Central memory CD8-positive, alpha-beta T cell (primary cell): ENCODE data around the gene CAMK1D.

ENCODE experiments used
- ATAC-seq: fragments of 150-1000 bp; cut with Tn5 transposase; replicated peaks from 2 replicates; pipeline ENCODE4 v1.10.0; 2022; ENCODE audit warnings: mild to moderate bottlenecking, moderate FRiP score, moderate number of reproducible peaks; ENCODE audit not compliant: poor library complexity, severe bottlenecking; ENCODE audit errors: extremely low read depth
- DNase-seq, 2 donors: peaks; one replicate each; pipeline ENCODE4 v3.0.0; 2021; ENCODE audit warnings: low spot score in 2 of 2
- H3K27ac Mint-ChIP-seq: one replicate; pipeline ENCODE4 v1.8.0; 2022; ENCODE audit warnings: low read depth, mild to moderate bottlenecking, moderate library complexity, mixed read lengths
- H3K27me3 Mint-ChIP-seq: one replicate; pipeline ENCODE4 v1.8.0; 2022; ENCODE audit warnings: mixed read lengths
- H3K36me3 Mint-ChIP-seq: one replicate; pipeline ENCODE4 v1.8.0; 2022; ENCODE audit warnings: mild to moderate bottlenecking, moderate library complexity, mixed read lengths; ENCODE audit not compliant: insufficient read depth
- H3K4me1 Mint-ChIP-seq: one replicate; pipeline ENCODE4 v1.8.0; 2022; ENCODE audit warnings: mixed read lengths
- H3K4me3 Mint-ChIP-seq: one replicate; pipeline ENCODE4 v1.8.0; 2022; ENCODE audit warnings: mild to moderate bottlenecking, moderate library complexity, mixed read lengths
- H3K9me3 Mint-ChIP-seq: one replicate; pipeline ENCODE4 v1.8.0; 2022; ENCODE audit warnings: mixed read lengths

The CAMK1D gene

DNA sequence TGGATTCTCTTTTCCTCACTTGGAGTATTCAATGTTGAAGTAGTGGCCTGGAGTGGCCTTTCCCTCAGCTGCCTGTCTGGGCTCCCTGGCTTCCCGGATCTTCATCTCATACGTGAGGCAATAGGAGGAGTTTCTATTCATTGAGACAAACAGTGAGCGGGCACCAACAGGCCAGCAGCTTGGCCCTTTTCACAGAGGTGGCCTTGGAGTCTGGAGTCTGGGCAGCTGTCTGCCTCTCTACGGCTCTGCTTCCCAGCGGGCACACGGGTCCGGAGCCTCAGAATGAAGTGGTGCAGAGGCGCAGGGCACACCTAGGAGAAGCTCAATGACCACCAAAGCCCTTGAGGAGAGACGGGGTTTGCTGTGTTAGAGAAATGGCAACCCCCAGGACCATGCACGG lies 482.7 kb downstream of the CAMK1D start:
- Mint-ChIP-seq H3K36me3 (peaks cover 6% of the 10 kb centered on the region), H3K27me3 (no peaks in the 10 kb centered on the region), H3K27ac (no peak overlapping the region), H3K4me3 (no peak overlapping the region), H3K4me1 (no peaks in the 10 kb centered on the region), H3K9me3 (no peaks in the 10 kb centered on the region)
- DNase-seq (no peak), ATAC-seq (no peak)

DNA sequence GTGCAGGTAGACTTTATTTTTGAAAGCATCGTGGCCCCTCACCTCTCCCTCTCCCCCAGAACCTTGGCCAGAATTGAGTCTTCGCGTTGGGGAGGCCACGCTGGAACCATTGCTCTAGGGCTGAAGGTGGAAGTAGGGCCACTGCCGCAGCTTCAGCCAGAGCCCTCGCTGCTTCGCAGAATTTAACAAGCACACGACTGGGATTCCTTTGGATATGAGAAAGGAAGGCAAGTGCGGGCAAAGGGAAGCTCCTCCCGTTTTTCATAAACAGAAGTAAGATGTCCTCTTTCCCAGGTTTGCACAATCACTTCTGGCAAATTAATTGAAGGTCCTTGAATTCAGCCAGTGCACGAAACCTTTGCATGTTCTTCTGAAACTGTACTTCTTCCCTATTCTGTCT lies 484.1 kb downstream of the CAMK1D start:
- ATAC-seq (no peak), DNase-seq (no peak)
- no peak overlapping the region for H3K27ac Mint-ChIP-seq
- H3K4me1 Mint-ChIP-seq: no peaks in the 10 kb centered on the region
- peaks cover 4% of the 10 kb centered on the region for H3K36me3 Mint-ChIP-seq
- H3K27me3 Mint-ChIP-seq: no peaks in the 10 kb centered on the region
- no peaks in the 10 kb centered on the region for H3K9me3 Mint-ChIP-seq
- H3K4me3 Mint-ChIP-seq: no peak overlapping the region

DNA sequence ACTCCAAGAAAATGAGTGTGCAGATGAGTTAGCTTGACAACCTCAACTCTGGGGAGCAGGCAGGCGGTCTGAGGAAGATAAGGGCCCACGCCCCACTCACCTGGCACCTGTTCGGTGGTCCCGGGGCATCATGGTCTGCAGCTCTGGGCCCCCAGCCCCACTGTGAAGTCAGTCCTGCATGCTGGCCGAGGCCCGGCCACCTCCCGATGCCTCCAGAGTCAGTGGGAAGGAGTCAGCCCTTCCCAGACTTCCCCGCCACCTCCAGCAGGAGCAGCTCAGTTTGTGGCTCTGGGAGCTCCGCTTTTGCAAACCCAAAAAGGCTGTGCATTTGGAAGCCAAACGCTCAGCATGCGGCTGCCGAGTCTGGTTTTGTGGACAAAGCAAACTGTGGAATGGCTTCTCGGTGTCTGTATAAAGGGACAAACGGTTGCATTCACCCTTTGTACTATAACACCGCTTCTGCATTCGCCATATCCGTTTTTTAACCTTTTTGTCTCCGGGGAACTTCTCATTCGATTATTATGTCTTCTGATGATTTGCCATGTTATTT lies 484.8 kb downstream of the CAMK1D start:
- H3K4me3 Mint-ChIP-seq: no peak overlapping the region
- ATAC-seq (no peak), DNase-seq (no peak)
- no peaks in the 10 kb centered on the region for H3K27me3 Mint-ChIP-seq
- H3K36me3 Mint-ChIP-seq: peaks cover 1% of the 10 kb centered on the region
- H3K27ac Mint-ChIP-seq: no peak overlapping the region
- H3K9me3 Mint-ChIP-seq: no peaks in the 10 kb centered on the region
- no peaks in the 10 kb centered on the region for H3K4me1 Mint-ChIP-seq

DNA sequence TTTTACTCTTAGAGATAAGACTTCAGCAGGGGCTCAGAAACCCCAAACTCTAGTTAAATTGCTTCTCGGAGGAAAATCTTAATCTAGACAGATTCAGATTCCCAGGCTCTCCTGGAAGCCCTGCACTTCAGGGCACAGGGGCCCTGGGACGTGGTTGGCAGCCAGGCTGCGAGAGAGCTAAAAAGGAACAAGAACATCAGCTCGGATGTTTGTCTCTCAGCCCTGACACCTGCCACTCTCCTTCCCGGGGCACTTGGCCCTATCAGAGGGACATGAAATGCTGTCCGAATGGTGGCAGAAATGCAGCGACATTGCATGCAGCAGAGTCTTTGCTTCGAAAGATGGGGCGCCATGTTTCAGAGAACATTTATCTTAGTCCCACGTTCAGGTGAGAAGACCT lies 485.4 kb downstream of the CAMK1D start:
- Mint-ChIP-seq H3K4me1 (no peaks in the 10 kb centered on the region), H3K36me3 (no peaks in the 10 kb centered on the region)

DNA sequence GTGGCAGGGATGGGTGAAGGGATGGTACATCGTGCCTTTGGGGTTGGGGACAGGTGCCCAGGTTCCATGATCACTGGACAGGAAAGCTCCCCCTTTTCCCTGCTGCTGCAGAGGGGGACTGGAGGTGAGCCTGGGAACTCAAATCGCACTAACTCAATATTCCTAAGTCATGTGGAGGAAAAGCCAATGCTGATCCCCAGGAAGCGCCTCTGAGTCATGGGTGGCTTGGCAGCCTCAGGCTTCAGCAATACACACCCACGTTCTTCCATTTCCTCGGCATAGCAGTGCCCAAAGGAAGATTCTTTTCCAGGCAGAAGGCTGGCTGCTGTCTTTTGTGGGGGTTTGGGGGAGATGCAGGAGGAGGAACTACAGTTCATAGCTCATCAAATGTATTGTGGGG lies 486.4 kb downstream of the CAMK1D start:
- no peak overlapping the region for H3K4me3 Mint-ChIP-seq
- no peaks in the 10 kb centered on the region for H3K4me1 Mint-ChIP-seq
- peaks cover 8% of the 10 kb centered on the region for H3K27me3 Mint-ChIP-seq
- H3K36me3 Mint-ChIP-seq: peaks cover under 1% of the 10 kb centered on the region
- DNase-seq (no peak), ATAC-seq (no peak)
- no peaks in the 10 kb centered on the region for H3K9me3 Mint-ChIP-seq
- no peak overlapping the region for H3K27ac Mint-ChIP-seq

More for the DNA sequence above, 485.4 kb downstream of the CAMK1D start:
- ATAC-seq (no peak), DNase-seq (no peak)
- Mint-ChIP-seq H3K27me3 (no peaks in the 10 kb centered on the region), H3K9me3 (no peaks in the 10 kb centered on the region), H3K4me3 (no peak overlapping the region), H3K27ac (no peak overlapping the region)

DNA sequence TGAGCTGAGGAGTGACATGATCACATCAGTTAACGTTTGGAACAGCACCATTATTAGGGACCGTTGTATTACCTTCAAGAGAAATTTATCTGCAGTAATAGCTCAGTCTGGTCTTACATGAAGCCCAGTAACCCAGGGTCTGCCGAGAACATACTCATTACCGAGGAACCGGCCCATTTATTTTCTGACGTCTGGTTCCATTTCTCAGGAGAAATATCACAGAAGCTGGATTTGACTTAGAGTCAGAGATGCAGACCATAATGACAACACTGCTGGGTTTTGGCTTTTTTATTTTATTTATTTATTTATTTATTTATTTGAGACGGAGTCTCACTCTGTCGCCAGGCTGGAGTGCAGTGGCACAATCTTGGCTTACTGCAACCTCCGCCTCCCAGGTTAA lies 489.0 kb downstream of the CAMK1D start:
- no peaks in the 10 kb centered on the region for H3K4me1 Mint-ChIP-seq
- H3K27me3 Mint-ChIP-seq: peaks cover 9% of the 10 kb centered on the region
- H3K9me3 Mint-ChIP-seq: no peaks in the 10 kb centered on the region
- ATAC-seq (no peak), DNase-seq (no peak)
- no peak overlapping the region for H3K27ac Mint-ChIP-seq
- no peak overlapping the region for H3K4me3 Mint-ChIP-seq
- peaks cover 1% of the 10 kb centered on the region for H3K36me3 Mint-ChIP-seq

DNA sequence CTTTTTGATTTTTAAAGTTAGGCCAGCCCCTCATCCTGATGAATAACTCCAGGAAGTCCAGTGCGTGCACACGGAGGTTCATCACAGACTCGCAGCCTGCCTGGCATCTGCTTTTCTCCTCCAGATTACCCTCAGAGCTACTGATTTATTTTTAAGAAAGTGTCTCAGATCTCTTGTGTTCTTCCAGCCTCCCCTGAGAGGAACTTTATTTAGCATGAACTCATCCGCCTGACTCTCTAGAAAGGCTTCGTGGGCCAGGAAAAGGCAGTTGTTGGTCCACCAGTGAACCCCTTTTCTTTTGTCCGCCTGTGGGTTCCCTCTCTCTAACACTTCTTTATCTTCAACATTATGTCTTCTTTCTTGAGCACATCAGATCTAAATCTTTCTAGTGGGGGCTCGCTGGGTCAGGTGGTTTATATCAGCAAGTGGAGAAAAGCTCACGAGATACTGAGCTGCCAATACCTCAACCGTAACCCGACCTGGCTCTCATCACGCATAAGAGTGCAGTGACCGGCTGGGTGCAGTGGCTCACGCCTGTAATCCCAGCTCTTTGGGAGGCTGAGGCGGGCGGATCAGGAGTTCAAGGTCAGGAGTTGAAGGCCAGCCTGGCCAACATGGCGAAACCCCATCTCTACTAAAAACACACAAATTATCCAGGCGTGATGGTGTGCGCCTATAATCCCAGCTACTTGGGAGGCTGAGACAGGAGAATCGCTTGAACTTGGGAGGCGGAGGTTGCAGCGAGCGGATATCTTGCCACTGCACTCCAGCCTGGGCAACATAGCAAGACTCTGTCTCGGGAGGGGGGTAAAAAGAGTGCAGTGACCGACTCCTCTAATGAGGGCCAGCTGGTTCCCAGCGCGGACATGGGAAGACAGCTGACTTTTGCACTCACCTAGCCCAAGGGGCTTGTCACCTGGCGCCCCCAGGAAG lies 489.9 kb downstream of the CAMK1D start:
- DNase-seq: no peak
- Mint-ChIP-seq H3K36me3 (peaks cover 1% of the 10 kb centered on the region), H3K27me3 (peaks cover 9% of the 10 kb centered on the region), H3K4me3 (no peak overlapping the region), H3K4me1 (no peaks in the 10 kb centered on the region), H3K9me3 (no peaks in the 10 kb centered on the region), H3K27ac (no peak overlapping the region)
- ATAC-seq: no peak

DNA sequence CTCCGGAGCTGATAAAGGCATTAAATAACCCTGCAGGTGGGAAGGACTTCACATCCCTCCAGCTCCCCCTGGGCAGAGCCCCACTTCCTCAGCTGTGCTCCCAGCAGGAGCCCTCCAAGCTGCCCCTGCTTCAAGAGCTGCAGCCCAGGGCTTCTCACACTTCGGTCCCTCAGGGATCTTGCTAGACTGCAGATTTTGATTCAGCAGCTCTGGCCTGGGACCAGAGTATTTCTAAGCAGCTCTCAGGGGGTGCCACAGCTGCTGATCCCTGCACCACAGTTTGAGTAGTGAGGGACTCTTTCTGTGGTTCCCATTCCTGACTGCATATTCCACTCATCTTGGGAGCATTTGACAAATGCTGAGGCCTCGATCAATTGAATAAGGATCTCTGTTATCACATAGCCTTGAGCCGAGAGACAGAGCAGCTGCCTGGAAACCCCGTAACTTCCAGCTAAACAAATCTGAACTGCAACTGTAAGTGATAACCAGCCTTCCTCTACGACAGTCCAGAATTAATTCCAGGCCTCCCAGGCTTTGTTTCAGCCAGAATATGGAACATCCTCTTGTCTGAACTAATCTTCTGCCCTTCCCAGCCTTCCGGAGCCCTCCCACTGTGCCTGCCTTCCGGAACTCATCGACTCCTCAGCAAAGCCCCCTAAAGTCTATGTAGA lies 490.7 kb downstream of the CAMK1D start:
- H3K36me3 Mint-ChIP-seq: peaks cover 1% of the 10 kb centered on the region
- DNase-seq: no peak
- no peaks in the 10 kb centered on the region for H3K4me1 Mint-ChIP-seq
- peaks cover 13% of the 10 kb centered on the region for H3K27me3 Mint-ChIP-seq
- no peaks in the 10 kb centered on the region for H3K9me3 Mint-ChIP-seq
- H3K27ac Mint-ChIP-seq: no peak overlapping the region
- ATAC-seq: no peak
- no peak overlapping the region for H3K4me3 Mint-ChIP-seq

DNA sequence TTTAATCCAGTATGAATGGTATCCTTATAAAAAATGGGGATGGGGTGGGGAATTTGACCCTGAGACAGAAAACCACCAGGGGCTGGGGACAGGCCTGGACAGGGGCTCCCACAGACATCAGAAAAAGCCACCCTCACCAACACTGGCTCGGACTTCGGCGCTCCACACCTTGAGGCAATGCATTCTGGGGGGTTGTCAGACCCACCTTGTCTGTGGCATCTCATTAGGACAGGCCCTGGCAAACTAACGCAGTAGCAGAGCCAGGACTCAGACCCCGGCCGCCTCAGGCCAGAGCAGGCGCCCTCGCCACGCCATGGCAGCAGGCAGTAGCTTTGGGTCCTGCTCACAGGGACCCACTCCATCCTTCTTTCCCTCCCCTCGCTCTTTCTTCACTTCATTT lies 492.1 kb downstream of the CAMK1D start:
- Mint-ChIP-seq H3K36me3 (peaks cover 1% of the 10 kb centered on the region), H3K4me1 (no peaks in the 10 kb centered on the region), H3K27ac (no peak overlapping the region), H3K27me3 (peaks cover 27% of the 10 kb centered on the region), H3K4me3 (no peak overlapping the region), H3K9me3 (no peaks in the 10 kb centered on the region)
- ATAC-seq: no peak
- no peak for DNase-seq

DNA sequence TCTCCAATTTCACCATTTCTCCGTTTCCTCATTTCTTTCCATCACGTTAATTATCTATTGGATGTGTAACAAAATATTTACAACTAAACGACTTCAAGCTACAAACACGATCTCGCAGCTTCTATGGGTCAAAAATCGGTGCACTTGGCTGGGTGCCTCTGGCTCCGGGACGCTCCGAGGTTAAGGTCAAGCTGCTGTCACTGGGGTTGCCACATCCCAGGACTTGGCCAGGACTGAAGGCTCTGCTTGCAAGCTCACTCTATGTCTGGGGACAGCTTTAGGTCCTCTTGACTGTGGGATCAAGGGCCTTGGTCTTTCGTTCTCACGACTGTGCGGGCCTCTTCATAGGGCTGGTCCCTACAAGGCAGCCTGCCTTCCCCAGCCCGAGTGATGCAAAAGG lies 492.5 kb downstream of the CAMK1D start:
- DNase-seq: no peak
- Mint-ChIP-seq H3K9me3 (no peaks in the 10 kb centered on the region), H3K4me1 (no peaks in the 10 kb centered on the region), H3K36me3 (peaks cover 1% of the 10 kb centered on the region), H3K27me3 (peaks cover 31% of the 10 kb centered on the region), H3K4me3 (no peak overlapping the region), H3K27ac (no peak overlapping the region)
- no peak for ATAC-seq

DNA sequence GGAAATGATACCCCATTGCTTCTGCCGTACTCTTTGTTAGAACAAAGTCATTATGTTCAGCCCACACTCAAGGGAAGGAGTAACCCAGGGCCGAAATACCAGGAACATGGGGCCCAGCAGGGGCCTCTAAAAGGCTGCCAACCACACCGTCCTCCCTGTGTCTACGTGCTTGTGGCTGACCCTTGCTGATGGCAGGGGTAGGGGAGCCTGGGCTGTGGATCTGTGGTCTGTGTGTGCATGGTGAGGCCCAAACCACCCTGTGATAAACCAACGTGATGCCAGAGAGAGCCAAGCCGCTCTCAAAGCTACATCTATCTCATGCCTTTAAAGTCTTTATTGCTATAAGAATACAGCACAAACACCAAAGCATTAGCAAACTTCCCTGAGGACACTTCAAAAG lies 493.0 kb downstream of the CAMK1D start:
- no peak overlapping the region for H3K4me3 Mint-ChIP-seq
- no peaks in the 10 kb centered on the region for H3K4me1 Mint-ChIP-seq
- H3K36me3 Mint-ChIP-seq: peaks cover 1% of the 10 kb centered on the region
- no peaks in the 10 kb centered on the region for H3K9me3 Mint-ChIP-seq
- ATAC-seq (no peak), DNase-seq (no peak)
- H3K27ac Mint-ChIP-seq: no peak overlapping the region
- peaks cover 36% of the 10 kb centered on the region for H3K27me3 Mint-ChIP-seq

DNA sequence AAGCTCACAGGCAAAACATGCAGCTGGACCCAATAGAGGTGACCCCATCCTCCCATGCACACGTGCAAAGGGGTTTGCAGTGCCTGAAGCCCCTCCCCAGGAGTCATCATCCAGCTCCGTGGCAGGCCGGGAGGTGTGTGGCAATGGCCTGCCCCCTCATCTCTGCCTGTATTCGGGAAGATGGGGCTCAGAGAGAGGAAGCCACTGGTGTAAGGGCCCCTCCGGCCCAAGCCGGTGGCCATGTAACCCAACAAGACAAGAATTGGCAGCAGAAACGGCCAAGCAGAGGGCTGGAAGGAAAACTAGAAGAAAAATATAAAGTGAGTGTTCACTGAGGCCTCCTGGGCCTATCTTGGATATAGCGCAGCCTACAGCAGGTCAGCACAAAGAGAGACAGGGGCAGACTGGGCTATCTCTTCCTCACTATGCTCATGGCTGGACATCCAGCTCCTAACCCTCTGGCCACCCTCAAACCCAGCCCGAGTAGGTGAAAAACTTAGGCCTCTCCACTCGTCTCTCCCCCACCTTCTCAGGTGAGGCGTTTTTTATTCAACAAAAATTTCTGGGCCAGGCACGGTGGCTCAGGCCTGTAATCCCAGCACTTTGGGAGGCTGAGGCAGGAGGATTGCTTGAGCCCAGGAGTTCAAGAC lies 494.1 kb downstream of the CAMK1D start:
- no peak overlapping the region for H3K4me3 Mint-ChIP-seq
- H3K27ac Mint-ChIP-seq: no peak overlapping the region
- DNase-seq (no peak), ATAC-seq (no peak)
- H3K27me3 Mint-ChIP-seq: peaks cover 40% of the 10 kb centered on the region
- peaks cover 1% of the 10 kb centered on the region for H3K36me3 Mint-ChIP-seq
- H3K4me1 Mint-ChIP-seq: no peaks in the 10 kb centered on the region
- no peaks in the 10 kb centered on the region for H3K9me3 Mint-ChIP-seq
